Left ventricle myocardium superior (tissue), 1 donor: Measurements from ENCODE around the gene KRTAP10-5. TPM values are rescaled to one million over a fixed set of nuclear protein-coding genes. Genes with fewer than 3 reads are reported as not detected.
"Not testable (repeated sequence)": the region's sequence is repeated elsewhere in the genome, so short reads cannot be mapped to it uniquely, and the experiment has no call there.

Source experiments
- ATAC-seq: fragments of 200-7000 bp; cut with Tn5 transposase; one replicate; pipeline ENCODE4 v1.9.1; 2020; ENCODE audit warnings: mild to moderate bottlenecking, moderate library complexity
- DNase-seq: peaks from one replicate; pipeline ENCODE4 v3.0.0-alpha.2; 2020
- intact Hi-C: fragments of 100-400 bp; cut with micrococcal nuclease; formaldehyde crosslinking; loops from one replicate; pipeline ENCODE4 v1.11.0; 2022
- total RNA-seq: library from RNA; stranded (reverse); fragmentation: NEBNext Ultra II Directional; extraction: Animal tissue kit (Norgen Biotek cat#: 25700); gene quantifications from one replicate; pipeline ENCODE4 v1.2.1, GENCODE V29; 2021
- donor health status: DM: no; HTN: yes; CAD: no; lungs with severe emphysema.

Gene KRTAP10-5
- total RNA-seq, 1 donor from 2014 or later, result not detected

DNA sequence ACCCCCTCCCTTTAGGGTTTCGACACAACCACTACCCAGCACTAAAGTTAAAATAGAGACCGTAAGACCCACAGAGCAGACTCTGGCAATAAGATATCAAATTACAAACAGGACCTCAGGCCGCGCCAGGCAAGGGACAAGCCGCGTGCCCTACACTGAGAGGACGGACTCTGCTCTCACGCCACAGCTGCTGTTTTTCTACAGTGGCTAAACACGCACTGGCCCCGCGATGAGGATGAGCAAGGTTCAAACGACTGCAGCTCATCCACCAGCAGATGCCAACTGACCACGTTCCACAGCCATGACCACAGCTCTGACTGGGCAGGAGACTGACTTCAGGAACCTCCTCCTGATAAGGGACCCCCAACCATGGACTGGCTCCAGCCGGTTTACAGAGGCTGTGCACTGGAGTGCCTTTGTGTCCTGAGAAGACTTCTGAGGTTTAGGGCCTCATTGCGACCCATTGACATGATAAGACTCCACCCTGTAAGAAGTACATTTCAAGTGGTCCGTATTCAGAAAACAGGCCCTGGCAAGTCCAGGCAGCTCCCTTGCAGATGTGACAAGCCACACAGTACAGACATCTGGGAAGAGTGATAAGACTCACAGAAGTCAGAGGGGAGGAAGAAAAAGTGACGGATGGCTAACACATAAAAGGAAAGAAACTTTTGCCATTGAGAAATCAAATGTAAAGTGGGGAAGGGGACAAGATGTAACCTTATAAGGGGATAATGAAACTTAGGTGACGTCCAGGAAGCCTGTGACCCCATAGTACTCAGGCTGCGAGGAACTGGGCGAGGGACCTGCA, 13.4 kb upstream of the KRTAP10-5 start:
- intact Hi-C loops, result no loop called here
- ATAC-seq, result peak; percentile 62
- peak; percentile 37 for DNase-seq

DNA sequence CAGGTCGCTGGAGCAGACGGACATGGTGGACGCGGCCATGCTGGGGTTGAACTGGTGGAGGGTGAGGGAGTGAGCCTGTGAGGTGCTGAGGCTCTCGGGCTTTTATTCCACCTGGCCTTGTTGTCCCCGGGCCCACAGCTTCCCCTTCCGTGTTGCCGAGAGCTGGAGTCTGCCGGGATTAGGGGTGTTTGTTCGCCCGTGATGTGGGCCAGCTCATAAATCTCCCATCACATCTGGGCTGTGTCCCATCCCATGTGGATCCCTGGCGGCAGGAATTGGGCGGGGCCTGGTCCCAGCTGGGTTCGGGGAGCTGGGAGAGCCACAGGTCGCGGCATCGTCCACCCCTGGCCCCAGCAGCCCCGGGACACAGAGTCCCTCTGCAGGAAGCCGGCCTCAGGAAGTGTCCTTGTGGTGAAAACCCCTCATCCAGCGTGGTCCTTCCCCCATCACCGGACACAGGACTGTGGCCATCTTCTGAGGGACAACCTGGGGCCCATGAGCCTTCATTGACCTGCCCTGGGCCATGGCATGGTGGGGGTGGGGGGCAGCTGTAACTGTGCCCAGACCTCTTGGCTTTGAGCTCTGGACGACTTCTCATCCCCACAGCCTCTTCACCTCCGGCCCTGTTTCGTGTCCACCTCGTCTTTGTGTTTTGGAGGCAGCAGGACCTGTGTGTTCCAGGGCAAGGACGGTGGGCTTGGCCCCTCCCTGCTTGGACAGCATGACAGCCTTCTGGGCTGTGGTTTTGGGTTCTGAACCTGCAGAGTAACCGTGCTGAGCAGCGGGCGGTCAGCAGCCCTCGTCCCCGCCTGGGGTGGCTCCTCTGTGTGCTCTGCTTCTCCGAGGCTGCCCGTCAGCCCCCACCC, 12.3 kb upstream of the KRTAP10-5 start, which contains the start of gene KRTAP10-6:
Gene KRTAP10-6 (minus strand): TSS at position 60 of the 866 bp plus-strand sequence. CDS start 21 bp downstream, at position 39.
- intact Hi-C loops, result no loop called here
- ATAC-seq, result peak; percentile 17
- DNase-seq, result no peak

DNA sequence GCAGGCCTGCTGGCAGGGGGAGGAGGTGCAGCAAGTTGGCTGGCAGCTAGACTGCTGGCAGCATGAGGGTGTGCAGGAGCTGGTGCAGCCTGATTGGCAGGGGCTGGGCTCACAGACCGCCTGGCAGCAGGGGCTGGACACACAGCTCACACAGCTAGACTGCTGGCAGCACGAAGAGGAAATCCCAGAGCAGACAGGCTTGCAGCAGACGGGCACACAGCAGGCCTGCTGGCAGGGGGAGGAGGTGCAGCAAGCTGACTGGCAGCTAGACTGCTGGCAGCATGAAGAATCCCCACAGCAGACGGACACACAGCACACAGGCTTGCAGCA, 11.4 kb upstream of the KRTAP10-5 start:
- intact Hi-C loops, DNase-seq: not testable (repeated sequence)
- ATAC-seq, result peak; percentile 58

DNA sequence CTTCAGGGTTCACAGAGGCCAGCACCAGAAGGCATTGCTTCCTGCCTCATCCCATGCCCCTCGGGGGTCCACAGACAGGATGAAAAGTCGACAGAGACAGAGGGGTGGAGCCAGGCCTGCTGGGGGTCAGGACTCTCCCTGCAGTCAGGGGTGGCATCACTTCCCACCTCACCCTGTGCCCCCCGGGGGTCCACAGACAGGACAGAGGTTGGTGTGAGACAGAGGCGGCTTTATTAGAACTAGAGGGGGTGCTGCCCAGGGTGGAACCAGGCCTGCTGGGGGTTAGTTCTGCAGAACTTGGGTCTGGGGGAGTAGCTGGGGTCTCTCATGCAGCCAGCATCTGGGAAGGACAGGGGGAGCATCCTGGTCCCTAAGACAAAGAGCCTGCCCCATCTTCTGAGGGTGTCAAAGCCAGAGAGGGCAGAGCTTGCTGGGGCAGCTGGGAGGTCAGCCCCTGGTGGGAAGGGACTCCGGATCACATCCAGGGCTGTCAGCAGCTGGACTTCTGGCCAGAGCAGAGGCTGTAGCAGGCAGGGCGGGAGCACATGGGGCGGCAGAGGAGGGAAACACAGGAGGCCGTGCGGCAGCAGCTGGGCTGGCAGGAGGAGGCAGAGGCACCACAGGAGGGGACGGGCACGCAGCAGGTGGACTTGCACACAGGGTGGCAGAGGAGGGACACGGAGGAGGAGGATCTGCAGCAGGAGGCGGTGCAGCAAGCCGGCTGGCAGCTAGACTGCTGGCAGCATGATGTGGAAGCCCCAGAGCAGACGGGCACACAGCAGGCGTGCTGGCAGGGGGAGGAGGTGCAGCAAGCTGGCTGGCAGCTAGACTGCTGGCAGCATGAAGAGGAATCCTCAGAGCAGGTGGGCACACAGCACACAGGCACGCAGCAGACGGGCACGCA, 10.7 kb upstream of the KRTAP10-5 start:
- intact Hi-C loops, DNase-seq: not testable (repeated sequence)
- peak; percentile 12 for ATAC-seq

DNA sequence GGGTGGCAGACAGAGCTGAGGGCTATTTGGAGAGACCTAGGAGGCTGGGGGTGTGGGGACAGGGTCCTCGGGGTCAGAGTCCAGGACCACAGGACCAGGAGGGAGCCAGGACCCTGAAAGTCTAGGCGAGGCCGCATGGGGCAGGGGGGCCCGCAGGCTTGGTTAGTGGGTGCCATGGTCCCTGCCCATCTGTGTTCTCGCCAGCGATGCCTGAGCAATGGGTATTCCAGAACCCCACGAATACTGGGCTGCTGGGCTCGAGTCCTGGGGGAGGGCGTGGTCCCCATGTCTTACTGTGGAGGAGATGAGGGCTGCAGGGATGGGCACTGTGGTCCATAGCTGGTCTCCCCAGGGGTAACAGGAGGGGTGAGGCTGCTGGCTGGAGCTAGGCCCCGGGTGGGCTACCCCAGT, 9.9 kb upstream of the KRTAP10-5 start:
- no peak for ATAC-seq
- DNase-seq, result no peak
- intact Hi-C loops, result no loop called here

DNA sequence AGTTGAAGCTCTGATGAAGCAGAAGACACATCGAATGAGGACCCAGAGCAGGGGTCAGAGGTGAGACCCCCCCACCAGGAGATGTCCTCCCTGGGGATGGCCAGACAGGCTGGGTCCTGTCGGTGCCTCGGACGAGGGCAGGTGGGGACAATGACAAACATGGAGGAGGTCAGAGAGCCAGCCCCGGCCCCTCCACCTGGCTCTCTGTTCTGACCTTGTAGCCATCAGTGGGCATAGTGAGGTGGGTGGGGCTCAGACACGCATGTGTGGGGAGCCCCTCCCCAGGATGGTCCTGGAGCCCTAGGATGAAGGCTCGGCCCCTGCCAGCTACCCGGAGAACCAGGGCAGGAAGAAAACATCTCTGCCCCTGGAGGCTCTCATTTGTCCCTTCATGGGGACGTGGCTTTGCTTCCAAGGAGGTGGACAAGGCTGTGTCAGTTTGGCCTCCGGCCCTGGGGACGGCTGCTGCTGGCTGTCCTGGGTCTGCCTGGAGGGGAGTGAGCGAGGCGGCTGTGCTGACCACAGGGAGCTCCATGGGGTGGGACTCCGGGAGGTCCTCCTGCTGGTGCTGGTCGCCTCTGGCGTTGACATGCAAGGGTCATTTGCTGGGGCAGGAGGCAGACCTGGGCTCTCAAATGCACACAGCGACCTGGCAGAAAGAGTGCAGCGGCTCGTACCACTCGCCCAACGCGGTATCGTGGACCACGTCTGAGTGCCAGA, 9.3 kb upstream of the KRTAP10-5 start:
- intact Hi-C loops, result no loop called here
- ATAC-seq (no peak), DNase-seq (no peak)

DNA sequence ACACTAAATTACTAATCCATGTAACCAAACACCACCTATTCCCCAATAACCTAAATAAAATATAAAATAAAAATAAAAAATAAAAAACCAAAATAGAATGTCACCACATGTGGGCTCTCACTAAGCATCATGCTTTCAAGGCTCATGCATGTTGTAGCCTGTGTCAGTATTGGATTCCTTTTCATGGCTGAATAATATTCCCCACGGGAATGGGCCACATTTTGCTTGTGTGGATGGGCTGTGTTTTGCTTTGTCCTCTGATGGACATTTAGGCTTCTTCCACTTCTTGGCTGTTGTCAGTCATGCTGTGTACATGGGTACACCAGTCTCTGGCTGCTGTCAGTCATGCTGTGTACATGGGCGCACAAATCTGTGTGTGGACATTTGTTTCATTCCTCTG, 8.7 kb upstream of the KRTAP10-5 start:
- DNase-seq (no peak), ATAC-seq (no peak)
- intact Hi-C loops, result no loop called here

DNA sequence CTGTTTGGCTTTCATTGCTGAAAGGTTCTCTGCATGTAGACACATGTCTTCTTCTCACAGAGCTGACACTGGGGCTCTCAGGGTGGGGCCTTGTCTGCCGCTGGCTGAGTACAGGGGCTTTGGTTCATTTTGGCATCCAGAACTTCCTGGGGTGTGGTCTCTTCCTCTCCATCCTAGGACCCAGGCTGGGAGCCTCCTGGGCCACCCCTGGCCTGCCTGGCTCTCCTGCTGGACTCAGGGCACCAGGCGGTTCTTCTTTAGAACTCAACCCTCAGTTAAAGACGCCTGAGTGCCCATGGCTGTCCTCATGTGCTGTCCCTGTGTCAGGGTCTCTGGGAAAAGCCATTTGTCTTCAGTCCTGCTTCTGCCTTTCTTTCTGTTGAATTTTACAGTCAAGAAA, 5.5 kb upstream of the KRTAP10-5 start:
- intact Hi-C loops, result no loop called here
- DNase-seq, result no peak

DNA sequence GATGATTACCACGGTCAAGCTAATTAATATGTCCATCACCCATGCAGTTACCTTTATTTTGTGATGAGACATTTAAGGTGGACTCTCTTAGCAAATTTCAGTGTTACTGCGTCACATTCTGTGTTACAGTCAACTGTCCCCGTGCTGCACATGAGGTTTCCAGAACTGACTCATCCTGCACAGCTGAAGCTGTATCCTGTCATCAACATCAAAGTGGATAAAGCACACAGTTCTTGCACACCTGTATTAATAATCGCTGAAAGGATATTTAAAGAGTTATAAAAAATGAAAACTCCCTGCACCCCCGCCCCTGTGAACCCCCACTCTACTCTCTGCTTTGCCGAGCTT, 3.4 kb upstream of the KRTAP10-5 start:
- no peak for DNase-seq
- intact Hi-C loops, result no loop called here
- no peak for ATAC-seq

More for the DNA sequence above, 5.5 kb upstream of the KRTAP10-5 start:
- ATAC-seq, result no peak

DNA sequence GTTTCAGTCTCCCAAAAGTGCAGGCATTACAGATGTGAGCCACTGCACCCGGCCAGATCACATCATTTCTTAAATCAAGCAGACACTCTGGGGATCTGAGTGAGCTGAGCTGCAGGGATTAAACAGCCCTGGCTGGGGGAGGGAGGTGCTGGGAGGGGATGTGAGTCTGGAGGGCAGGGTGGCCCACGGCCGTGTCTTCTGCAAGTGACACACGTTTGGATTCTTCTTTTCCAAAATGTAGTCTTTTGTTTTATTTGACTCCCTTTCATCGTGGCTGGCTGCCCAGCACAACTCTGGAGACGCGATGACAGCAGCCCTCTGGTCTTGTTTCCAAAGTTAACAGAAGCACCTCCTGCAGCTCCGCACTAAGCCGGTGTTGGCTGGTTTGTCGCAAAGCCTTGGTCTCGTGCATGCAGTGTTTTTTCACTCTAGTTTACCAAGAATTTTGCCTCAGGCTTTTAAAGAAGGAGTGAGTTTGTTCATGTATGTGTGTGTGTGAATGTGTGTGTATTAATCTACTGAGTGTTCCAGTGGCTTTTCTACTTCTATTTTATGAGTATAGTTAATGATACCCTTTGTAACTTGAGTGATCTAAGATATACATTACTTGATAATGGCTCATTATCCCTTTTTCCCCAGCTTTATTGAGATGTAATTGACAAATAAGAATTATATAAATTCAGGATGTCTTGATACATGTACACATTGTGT, 2.8 kb upstream of the KRTAP10-5 start:
- intact Hi-C loops, result no loop called here
- ATAC-seq (peak; percentile 84), DNase-seq (peak; percentile 58)

DNA sequence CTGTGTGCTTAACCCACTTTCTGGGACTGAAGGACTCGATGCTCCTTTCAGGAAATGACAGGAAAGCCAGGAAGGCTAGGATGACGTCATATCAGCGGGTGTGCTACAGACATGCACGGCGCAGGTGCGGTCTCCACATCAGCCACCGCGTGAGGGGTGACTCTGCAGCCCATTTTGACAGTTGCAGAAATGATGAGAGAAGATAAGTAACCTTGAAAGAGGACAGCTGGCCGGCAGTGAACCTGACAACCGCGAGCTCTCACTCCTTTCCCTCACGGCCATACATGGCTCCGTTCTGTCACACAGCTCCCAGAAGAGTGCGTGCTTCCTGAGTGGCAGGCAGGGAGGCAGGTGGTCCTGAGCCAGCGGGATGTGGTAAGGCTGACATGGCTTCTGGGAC, 1.7 kb upstream of the KRTAP10-5 start:
- intact Hi-C loops, result no loop called here
- ATAC-seq (no peak), DNase-seq (no peak)

DNA sequence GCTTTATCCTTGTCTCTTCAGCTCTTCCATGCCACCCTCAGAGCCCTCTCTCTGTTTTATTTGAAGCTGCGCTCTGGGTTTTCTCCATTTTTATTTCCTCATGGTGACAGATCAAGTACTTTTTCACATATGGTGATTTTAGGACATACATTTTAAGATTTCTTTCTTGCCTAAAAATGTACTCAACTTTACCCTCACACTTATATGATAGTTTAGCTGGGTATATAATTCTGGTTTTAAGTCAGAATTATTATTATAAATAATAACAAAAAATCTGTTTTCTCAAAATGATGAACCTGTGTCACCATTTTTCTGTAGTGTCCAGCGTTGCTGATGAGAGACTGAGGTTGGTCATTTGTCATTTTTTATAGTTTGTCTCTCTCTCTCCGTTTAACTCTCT, 754 bp upstream of the KRTAP10-5 start:
- no peak for ATAC-seq
- intact Hi-C loops, result no loop called here

DNA sequence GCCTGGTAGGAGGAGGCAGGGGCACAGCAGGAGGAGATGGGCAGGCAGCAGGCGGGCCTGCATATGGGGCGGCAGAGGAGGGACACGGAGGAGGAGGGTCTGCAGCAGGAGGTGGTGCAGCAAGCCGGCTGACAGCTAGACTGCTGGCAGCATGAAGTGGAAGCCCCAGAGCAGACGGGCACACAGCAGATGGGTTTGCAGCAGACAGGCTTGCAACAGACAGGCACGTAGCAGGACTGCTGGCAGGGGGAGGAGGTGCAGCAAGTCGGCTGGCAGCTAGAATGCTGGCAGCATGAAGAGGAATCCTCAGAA, 615 bp downstream of the KRTAP10-5 start:
- intact Hi-C loops, result no loop called here
- ATAC-seq (no peak), DNase-seq (no peak)

More for the DNA sequence above, 754 bp upstream of the KRTAP10-5 start:
- DNase-seq, result no peak

DNA sequence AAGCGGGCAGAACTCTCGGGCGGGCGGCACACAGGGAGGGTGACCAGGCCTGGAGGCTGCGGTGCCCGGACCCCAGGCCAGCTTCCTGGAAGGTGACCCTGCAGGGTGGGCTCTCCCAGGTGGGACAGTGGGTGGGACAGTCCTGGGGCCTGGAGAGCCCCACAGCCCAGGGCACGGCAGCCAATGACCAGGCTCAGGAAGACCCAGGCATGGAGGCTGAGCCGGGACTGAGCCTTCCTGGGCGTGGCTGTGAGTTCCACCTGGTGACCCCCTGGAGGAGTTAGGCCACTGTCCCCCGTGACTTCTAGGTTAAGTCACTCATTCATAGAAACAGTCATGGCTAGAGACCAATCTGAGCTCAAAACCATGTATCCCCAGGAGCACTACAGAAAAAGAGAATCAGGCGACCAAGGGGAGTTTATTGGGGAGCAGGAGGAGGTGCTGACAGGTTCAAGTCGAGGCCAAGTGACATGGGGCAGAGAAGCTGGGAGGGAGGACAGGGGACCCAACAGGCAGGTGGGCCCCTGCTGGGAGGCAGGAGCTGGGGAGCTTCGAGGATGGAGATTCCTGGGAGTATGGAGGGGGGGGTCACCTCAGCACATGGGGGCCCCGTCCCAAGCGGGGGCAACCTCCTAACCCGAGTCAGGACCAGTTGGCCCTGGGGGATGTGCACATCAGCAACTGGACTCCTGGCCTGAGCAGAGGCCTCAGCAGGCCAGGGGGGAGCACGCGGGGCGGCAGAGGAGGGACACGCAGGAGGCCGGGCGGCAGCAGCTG, 1.2 kb downstream of the KRTAP10-5 start:
- ATAC-seq (no peak), DNase-seq (no peak)
- intact Hi-C loops, result no loop called here

DNA sequence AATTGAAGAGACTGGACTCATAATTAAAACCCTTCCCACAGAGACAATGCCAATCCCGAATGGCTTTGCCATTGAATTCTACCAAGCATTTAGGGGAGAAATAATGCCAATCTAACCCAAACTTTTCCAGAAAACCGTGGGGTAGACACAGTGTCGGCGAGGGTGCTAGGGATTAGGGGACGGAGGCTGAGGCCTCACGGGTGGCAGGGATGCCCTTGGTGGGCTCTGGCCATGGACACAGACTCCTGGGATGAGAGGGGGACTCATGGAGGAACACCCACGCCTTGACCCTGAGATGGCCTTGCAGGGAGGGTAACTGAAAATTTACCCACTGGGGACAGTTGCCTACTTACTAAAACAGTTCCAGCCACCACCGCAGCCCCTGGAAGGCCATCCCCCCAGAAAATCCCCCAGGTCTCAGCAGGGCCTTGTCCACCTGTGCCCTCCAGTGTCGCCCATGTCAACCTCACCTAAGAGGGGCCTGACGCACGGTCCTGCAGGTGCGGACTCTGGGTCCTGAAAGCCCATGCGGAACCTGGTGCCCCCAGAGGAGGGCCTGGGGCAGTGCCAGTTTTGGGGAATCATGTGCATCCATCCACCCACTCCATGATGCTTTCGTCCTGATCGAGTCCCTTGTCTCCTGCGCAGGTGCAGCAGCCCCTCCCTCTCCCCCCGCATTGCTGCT, 1.9 kb downstream of the KRTAP10-5 start:
- ATAC-seq (no peak), DNase-seq (no peak)
- intact Hi-C loops, result no loop called here

DNA sequence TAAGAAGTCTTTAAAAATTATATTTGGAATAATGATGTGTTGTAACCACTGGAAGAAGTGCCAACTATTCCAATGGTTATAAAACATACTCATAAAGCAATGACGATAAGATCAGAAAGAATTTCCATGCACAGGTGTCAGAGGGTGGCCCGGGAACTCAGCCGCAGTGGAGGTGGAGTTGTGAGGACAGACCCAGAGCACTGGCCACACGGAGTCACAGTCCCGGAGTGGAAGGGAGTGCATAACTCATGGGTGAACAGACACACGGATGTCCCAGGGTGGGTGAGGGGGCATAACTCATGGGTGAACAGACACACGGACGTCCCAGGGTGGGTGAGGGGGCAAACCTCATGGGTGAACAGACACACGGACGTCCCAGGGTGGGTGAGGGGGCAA, 4.4 kb downstream of the KRTAP10-5 start:
- no peak for DNase-seq

More for the DNA sequence above, 4.4 kb downstream of the KRTAP10-5 start:
- no peak for ATAC-seq
- intact Hi-C loops, result no loop called here
